ENCODE data around the gene ZNF254.
A peak's percentile ranks its signal among the peaks of the same experiment; 100 is the strongest.
"Not testable (repeated sequence)": the region's sequence is repeated elsewhere in the genome, so short reads cannot be mapped to it uniquely, and the experiment has no call there.

The ZNF254 gene

DNA sequence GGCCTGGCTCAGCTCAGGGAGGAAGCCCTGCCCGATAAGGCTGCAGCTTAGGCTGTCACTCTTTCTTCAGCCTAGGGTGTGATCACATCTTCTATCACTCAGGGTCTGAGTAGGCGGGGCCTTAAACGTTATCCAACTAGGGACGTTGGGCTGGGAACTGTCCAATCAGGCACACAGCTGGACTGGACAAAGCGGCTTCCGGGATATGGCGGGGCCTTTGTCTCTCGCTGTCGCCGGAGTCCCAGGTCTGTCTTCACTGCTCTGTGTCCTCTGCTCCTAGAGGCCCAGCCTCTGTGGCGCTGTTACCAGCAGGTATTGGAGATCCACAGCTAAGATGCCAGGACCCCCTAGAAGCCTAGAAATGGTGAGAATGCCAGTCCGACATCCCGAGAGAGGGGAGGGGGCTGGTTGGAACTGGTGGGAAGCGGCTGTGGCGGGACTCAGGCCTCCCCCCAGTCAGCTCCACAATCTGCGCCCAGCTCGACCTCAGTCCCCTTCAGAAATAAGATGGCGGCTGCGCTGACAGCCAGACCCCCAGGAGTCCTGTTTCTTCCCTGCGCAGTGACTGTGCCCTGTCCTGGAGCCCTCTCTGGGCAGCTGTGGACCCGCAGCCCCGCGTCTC is at the start of gene ZNF254:
TSS of gene ZNF254 (plus strand) at position 214 of the 622 bp plus-strand sequence. CDS start at position 335, 121 bp downstream.
- DNase-seq = peak; percentile 86

DNA sequence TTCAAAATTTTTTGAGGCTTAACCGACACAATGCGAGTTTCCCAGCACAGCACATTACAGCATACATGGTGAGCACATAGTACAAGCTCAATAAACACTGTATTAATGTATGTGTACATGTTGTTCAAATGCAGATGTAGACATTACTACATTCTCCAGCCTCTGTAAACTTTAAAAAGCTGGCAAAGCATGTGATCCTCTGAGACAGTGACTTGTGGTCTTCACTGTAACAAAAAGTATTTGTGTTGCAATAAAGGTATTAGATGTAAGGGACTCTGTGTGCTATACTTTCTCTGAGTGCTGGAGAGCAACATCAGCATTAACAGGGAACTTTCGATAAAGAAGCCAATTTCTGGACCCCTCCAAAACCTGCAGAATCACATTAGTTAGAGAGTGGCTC is 46.4 kb upstream of the ZNF254 start:
- DNase-seq = no peak

DNA sequence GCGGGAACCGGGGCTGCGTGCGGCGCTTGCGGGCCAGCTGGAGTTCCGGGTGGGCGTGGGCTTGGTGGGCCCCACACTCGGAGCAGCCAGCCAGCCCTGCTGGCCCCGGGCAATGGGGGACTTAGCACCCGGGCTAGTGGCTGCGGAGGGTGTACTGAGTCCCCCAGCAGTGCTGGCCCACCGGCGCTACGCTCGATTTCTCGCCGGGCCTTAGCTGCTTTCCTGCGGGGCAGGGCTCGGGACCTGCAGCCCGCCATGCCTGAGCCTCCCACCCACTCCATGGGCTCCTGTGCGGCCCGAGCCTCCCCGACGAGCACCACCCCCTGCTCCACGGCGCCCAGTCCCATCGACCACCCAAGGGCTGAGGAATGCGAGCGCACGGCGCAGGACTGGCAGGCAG is 45.7 kb upstream of the ZNF254 start:
- not testable (repeated sequence) for DNase-seq

DNA sequence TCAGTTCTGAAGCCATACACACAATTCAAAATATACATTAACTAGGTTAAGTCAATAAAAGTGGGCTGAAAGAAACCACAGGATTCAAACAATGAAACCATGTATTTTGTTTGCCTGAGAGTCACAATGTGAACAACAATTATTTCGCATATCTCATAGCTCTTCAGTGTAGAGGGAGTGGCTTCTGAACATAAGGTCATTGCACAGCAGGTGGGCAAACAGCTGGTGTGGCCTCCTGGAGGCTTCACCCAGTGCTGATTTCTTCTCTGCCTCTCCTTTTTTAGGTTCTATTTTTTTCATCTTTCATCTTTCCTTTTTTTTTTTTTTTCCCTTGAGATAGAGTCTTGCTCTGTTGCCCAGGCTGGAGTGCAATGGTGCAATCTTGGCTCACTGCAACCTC is 40.4 kb upstream of the ZNF254 start:
- no peak for DNase-seq

DNA sequence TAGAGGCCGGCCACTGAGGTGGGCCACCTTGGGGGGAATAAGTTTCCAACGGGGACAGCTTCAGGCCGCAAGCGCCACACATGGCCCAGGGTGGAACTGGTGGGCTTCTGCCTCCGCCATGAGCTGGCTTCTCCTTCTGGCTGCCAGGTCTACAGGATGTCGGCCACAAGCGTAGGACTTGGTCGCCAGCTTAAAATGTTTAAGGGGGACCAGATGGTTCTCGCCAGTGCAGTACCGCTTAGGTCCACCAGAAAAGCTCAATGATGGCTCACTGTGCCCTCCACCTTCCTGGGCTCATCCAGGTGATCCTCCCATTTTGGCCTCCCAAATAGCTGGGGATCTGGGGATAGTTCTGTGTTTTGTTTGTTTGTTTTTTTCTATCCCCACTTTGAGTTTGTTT is 38.7 kb upstream of the ZNF254 start:
- DNase-seq = no peak

DNA sequence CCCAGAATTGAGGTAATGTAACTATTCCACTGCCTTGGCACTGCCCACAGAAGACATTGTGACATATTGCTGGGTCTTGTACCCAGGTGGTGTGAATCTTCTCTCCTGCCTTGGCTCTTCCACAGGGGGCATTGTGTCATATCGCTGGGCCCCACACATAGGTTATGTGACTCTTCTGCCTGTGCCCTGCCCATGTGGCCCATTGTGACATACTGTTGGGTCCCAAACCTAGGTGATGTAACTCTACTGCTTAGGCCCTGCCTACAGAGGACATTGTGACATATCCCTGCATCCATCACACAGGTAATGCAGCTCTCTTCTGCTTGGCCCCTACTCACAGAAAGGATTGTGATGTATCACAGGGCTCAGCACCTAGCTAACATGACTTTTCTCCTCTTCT is 37.5 kb upstream of the ZNF254 start:
- DNase-seq = no peak

DNA sequence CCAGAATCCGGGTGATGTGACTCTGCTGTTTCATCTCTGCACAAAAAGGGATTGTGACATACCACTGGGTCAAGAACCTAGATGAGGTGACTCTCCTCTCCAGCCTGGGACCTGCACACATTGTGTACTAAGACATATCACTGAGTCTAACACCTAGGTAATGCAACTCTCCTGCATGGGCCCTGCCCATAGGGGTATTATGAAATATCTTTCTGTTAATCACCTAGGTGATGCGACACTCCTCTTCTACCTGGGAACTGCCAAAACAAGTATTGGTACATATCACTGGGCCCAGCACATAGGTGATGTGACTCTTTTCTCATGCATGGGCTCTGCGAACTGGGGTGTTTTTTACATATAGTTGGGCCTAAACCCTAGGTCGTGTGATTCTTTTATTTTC is 35.5 kb upstream of the ZNF254 start:
- no peak for DNase-seq

DNA sequence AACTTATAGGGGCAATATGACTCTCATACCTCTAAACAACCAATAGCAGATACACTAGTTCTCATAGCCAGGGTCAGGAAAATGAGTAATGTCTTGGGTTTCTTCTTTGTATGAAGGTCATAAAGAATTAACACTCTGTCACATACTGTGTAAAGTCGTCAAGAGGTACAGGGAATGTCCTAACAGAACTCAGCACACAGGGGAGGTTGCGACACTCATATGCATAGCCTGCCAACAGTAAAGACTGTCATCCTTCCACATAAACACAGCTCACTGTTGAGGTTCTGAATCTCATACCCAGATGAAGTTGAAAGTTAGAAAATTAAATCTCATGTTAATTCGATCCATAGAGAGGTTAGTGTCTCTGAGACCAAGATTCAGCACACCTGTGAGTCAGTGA is 34.2 kb upstream of the ZNF254 start:
- DNase-seq = no peak

DNA sequence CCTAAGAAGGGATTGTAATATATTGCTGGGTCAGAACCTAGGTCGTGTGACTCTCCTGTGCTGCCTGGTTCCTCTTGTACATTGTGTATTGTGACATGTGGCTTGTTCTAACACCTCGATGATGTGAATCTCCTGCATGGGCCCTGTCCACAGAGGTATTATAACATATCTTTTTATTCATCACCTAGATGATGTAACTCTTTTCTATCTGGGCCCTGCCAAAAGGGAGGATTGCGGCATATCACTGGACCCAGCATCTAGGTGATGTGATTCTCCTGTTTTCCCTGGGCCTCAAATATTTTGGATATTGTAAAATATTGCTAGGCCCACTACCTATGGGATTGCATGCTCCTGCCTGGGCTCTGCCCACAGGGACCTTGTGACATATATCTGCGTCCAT is 33.4 kb upstream of the ZNF254 start:
- DNase-seq = no peak

DNA sequence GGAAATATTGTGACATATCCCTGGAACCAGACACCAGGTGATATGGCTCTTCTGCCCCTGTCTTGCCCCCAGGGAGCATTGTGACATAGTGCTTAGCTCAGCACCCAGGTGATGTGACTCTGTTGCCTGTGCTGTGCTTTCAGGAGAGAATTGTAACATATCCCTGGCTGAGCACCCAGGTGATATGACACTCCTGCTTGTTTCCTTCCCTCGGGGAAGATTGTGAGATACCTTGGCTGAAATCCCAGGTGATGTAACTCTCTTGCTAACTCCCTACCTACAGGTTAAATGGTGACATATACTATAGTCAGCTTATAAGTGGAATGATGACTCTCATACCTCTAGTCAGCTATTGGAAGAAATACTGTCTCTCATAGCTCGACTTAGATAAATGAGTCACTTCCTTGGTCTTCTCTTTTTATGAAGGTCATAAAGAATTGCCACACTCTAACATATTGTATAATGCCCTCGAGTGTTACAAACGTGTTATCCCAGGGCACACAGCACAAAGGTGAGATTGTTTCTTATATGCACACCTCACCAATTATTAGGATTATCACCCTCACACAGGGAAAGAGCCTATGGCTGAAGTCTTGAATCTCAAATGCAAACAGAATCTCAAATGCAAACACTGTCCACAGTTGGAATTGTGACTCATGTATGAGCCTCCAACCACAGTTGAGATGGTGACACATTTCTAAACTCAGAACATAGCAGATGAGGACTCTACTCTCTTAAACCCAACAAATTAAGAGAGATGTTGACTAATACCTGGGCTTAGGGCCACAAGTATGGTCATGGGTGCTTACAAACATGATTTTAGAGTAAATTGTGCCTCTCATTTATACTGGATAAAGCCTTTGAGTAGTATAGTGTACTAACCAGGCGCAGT is 32.7 kb upstream of the ZNF254 start:
- DNase-seq = peak; percentile 5

DNA sequence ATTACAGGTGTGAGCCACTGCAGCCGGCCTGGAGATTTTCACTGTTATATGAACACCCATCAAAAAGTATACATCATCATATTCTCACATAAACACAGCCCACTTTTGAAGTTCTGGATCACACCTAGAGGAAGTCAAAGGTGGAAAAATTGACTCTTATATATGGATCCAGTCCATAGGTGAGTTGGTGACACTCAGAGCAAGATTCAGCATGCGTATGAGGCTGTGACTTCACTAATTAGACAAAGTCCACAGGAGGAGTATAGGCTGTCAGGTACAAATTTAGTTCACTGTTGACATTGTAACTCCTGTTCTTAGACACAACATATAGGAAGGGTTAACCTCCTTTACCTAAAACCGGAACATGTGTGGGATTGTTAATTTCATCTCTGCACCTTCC is 31.4 kb upstream of the ZNF254 start:
- no peak for DNase-seq

DNA sequence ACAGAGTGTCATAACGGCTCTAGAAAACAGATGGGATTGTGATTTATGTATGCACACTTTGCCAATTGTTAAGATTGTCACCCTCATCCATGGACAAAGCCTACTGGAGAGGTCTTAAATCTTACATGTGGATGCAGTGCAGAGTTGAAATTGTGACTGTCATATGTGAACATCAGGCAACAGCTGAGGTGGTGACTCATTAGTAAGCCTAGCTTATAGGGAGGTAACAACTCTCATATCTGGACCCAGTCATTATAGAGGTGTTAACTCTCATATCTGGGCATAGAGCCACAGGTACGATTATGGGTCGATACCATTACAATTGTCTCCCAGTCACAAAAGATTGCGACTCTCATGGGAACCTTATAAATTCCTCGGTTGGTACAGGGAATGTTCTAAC is 29.8 kb upstream of the ZNF254 start:
- no peak for DNase-seq

DNA sequence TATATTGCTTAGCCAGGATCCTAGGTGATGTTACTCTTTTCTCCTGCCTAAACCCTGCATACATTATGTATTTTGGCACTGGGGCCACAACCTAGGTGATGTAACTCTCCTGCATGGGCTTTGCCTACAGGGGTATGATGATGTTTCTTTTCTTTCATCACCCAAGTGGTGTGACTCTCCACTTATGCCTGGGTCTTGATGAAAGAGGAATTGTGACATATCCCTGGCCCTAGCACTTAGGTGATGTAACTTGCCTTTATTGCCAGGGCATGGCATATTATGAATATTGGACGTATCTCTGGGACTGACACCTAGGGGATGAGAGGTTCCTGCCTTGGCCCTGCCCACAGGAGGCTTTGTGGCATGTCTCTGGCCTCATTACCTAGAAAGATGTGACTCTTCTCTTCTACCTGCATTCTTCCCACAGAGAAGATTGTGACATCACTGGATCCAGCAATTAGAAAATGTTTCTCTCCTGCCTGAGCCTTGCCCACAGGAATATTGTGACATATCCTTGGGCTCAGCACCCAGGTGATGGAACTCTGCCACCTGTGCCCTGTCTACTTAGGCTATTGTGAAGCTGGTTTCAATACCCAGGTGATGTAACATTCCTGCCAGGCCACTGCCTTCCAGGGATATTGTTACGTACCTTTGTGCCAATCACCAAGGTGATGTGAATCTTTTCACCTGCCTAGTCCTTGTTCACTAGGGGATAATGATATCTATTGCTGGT is 27.3 kb upstream of the ZNF254 start:
- no peak for DNase-seq

DNA sequence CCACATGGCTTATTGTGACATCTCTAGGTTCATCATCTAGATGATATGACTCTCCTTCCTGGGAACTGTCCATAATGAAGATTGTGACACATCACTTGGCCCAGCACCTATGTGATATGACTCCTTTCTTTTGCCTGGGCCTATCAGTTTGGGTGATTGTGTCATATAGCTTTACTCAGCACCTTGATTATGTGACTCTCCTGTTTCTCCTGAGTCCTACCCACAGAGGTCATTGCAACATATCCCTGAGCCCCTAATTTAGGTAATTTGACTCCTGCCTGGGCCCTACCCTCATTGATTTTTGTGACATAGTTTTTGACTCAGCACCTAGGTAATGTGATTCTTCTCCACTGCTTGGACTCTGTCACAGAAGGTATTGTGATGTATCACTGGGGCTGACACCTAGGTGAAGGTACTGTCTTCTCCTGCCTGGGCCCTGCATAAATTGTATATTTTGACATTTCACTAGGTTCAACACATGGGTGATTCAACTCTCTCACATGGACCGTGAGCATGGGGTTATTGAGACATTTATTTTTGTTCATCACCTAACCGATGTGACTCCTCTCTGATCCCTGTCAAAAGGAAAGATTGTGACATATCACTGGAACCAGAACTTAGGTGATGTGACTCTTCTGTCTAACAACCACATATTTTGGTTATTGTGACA is 26.2 kb upstream of the ZNF254 start:
- no peak for DNase-seq

DNA sequence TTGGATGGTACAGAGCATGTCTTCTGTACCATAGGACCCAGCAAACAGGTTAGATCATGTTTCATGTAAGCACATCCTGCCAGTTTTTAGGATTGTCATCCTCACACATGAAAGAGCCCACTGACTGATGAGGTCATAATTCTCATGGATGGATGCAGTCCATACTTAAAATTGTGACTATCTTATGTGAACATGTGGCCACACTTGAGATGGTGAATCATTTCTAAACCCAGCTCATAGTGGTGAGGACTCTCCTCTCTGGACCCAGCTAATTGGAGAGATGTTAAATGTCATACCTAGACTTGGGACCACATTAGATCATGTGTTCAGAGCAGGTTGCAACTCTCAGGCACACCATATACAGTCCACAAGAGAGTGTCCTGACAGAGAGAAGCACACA is 24.8 kb upstream of the ZNF254 start:
- DNase-seq = no peak

DNA sequence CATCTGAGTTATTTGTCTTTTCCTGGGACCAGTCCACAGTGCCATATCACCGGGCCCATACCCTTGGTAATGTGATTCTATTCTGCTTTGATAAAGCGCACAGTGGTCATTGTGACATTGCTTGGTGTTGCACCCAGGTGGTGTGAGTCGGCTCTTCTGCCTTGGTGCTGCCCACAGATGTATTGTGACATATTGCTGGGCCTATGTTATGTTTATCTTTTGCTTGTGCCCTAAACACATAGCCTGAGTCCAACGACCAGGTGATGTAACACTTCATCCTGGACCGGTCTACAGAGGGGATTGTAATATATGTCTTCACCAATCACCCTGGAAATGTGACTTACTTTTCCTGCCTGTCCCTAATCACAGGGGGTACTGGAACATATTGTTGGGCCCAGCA is 23.7 kb upstream of the ZNF254 start:
- no peak for DNase-seq

DNA sequence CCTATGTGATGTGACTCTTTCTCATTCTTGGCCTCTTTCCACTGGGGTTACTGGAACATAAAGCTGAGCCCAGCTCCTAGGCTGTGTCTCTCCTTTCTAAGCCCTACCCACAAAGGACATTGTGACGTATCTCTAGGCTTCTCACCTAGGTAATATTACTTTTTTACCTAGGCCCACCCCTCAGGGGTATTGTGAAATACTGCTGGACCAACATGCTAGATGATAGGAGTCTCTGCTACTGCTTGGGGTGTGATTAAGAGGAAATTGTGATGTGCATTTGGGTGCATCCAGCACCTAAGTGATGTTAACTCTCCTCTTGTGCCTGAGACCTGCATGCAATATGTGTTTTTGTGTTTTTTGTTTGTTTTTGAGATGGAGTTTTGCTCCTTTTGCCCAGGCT is 22.8 kb upstream of the ZNF254 start:
- DNase-seq = no peak

DNA sequence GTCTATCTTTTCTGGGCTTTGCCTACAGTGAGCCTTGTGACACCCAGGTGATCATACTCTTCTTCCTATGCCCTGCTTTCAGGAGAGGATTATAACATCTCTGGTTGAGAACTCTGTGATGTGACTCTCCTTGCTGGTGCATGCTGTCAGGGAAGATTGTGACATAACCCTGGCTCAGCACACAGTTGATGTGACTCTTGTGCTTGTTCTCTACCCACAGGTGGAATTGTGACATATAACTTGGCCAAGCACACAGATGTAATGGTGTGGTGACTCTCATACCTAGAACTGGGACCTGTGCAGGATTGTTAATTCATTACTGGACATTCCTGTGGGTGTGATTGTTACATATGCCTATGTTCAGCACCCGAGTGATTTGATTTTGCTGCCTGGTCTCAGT is 21.7 kb upstream of the ZNF254 start:
- no peak for DNase-seq

DNA sequence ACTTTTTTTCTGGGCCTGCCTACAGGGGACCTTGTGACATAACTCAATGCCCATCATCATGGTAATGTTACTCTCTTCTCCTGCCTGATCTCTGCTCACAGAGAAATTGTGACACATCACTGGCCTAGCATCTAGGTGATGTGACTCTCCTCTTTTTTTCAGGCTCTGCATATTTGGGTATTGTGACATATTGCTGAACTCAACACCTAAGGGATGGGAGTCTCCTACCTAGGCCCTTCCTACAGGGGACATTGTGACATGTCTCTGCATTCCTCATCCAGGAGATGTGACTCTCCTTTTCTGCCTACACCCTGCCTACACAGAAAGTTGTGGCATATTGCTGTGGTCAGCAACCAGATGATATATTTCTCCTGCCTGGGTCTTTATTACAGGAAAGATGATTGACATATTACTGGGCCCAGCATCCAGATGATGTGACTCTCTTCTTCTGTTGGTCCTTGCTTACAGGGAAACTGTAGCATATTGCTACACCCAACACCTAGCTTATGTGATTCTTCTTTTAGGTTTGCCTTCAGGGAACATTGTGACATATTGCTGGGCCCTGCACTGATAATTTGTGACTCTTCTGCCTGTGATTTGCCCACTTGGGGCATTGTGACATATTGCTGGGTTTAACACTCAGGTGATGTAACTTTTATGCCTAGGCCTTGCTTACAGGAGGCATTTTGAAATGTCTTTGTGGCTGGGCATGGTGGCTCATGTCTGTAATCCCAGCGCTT is 21.0 kb upstream of the ZNF254 start:
- no peak for DNase-seq

DNA sequence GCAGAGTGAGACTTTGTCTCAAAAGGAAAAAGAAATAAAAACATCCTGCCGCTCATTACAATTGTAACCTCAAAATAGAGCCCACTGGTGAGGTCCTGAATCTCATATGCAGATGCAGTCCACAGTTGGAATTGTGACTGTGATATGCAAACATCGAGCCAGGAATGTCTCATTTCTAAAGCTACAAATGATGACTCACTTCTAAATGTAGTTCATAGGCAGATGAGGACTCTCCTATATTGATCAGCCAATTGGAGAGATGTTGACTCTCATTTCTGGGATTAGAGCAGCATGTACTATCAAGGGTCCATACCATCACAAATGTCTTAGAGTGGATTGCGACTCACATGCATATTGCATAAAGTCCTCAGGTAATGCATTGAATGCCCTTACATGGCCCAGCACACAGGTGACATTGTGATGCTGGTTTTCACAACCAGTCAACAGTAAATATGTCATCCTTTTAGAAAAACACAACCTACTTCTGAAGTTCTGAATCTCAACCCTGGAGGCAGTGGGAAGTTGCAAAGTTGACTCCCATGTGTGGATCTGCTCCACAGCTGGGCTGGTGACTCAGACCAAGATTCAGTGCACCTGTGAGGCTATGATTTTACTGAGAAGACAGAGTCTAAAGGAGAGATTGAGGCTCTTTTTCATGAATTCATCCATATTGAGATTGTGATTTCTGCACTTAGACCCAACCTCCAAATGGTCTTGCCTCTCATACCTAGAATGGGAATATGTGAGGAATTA is 16.9 kb upstream of the ZNF254 start:
- DNase-seq = no peak

DNA sequence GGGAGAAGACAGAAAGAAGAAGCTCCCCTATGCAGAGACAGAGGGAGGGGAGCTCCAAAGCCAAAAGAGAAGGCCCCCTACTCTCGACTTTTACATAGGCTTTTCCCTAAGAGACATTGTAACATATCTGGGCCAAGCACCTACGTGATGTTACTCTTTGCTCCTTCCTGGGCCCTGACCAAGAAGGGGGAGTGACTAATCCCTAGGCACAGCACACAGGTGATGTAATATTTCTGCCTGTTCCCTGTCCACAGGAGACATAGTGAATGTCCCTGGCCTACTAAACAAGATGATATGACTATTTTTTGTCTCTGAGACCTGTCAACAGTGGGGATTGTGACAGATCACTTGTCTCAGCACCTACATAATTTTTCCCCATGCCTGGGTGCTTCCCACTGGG is 15.9 kb upstream of the ZNF254 start:
- DNase-seq = no peak

DNA sequence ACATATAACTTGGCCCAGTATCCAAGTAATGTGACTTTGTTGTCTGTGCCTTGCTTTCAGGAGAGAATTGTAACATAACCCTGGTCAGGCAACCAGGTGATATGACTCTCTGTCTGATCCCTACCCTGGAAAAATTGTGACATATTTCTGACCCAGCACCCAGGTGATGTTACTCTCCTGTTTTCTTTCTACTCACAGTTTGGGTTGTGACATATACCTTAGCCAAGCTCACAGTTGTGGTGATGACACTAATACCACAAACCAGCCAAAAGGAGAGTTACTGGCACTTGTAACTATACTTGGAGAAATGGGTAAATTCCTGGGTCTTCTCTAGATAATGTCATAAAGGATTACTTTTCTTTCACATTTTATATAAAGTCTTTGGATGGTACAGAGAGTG is 14.3 kb upstream of the ZNF254 start:
- DNase-seq = no peak

Measured in stimulated activated CD4-positive, alpha-beta T cell treated with anti-CD3 and anti-CD28 coated beads, Interleukin-4, amount 100 ng/mL, for 24 hours (primary cell).